ENCODE measurements around the gene TEX13A. TPM values are rescaled to one million over a fixed set of nuclear protein-coding genes. Genes with fewer than 3 reads are reported as not detected.

The TEX13A gene, protein sequence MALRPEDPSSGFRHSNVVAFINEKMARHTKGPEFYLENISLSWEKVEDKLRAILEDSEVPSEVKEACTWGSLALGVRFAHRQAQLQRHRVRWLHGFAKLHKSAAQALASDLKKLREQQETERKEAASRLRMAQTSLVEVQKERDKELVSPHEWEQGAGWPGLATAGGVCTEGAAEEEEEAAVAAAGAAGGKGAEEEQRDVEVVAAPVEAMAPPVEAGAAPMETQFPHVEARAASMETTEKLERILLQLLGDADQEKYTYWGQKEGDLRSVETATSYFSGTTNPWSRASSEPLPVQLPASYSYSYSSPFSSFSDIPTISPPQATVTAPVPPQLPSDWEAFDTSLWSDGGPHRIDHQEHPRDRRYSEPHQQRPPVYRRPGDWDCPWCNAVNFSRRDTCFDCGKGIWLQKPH
- not detected in 2 replicates for total RNA-seq

GRCh38 chrX:105220636-105221035 is at the start of gene TEX13A:
Gene TEX13A (minus strand): TSS chrX:105220694. CDS start chrX:105220397, 297 bp downstream.

